Trophoblast cell (in vitro differentiated cells and primary cell): ENCODE results near the gene ARMH1.

Source experiments
- DNase-seq, 2 donors: peaks; one replicate each; pipeline ENCODE4 v3.0.0-alpha.2; 2016
- H2AFZ ChIP-seq: 2 replicates; pipeline ENCODE4 v1.6.1; 2013; ENCODE audit warnings: low read length, moderate library complexity, mild to moderate bottlenecking; ENCODE audit not compliant: insufficient read depth, poor library complexity
- H2AK5ac ChIP-seq: 2 replicates; pipeline ENCODE4 v1.6.1; 2013; ENCODE audit warnings: mild to moderate bottlenecking, low read length
- H2BK120ac ChIP-seq: 2 replicates; pipeline ENCODE4 v1.6.1; 2013; ENCODE audit warnings: low read length, mild to moderate bottlenecking, moderate library complexity; ENCODE audit not compliant: insufficient read depth, poor library complexity
- H2BK12ac ChIP-seq: 2 replicates; pipeline ENCODE4 v1.6.1; 2013; ENCODE audit warnings: mild to moderate bottlenecking, low read length, moderate library complexity
- H2BK5ac ChIP-seq: 2 replicates; pipeline ENCODE4 v1.6.1; 2013; ENCODE audit warnings: low read length, low read depth, moderate library complexity, mild to moderate bottlenecking; ENCODE audit not compliant: poor library complexity
- H3K14ac ChIP-seq: 2 replicates; pipeline ENCODE4 v1.6.1; 2013; ENCODE audit warnings: mild to moderate bottlenecking, low read length
- H3K18ac ChIP-seq: 2 replicates; pipeline ENCODE4 v1.6.1; 2013; ENCODE audit warnings: mild to moderate bottlenecking, low read length
- H3K23ac ChIP-seq: 2 replicates; pipeline ENCODE4 v1.6.1; 2013; ENCODE audit warnings: low read length
- H3K27ac ChIP-seq: 2 replicates; pipeline ENCODE4 v1.5.1; 2013; ENCODE audit warnings: low read depth, mild to moderate bottlenecking, inconsistent platforms, low read length, moderate library complexity
- H3K27me3 ChIP-seq: 2 replicates; pipeline ENCODE4 v1.6.1; 2013; ENCODE audit warnings: inconsistent platforms, mild to moderate bottlenecking, low read length, moderate library complexity; ENCODE audit not compliant: insufficient read depth
- H3K36me3 ChIP-seq, 2 experiments: 1 replicate in 1 of 2; 2 replicates in 1 of 2; pipeline ENCODE4 v1.6.1; 2013; ENCODE audit warnings: low read length in 2 of 2, mild to moderate bottlenecking in 2 of 2, moderate library complexity in 1 of 2; ENCODE audit not compliant: insufficient read depth in 2 of 2, control insufficient read depth in 1 of 2
- H3K4ac ChIP-seq: 2 replicates; pipeline ENCODE4 v1.6.1; 2013; ENCODE audit warnings: low read depth, mild to moderate bottlenecking, low read length, moderate library complexity
- H3K4me1 ChIP-seq, 2 experiments: 1 replicate in 1 of 2; 2 replicates in 1 of 2; pipeline ENCODE4 v1.6.1; 2013; ENCODE audit warnings: low read length in 2 of 2, mild to moderate bottlenecking in 2 of 2, moderate library complexity in 1 of 2; ENCODE audit not compliant: insufficient read depth in 2 of 2, control insufficient read depth in 1 of 2
- H3K4me2 ChIP-seq: 2 replicates; pipeline ENCODE4 v1.6.1; 2013; ENCODE audit warnings: inconsistent platforms, mild to moderate bottlenecking, low read length, moderate library complexity
- H3K4me3 ChIP-seq: 2 replicates; pipeline ENCODE4 v1.5.1; 2013; ENCODE audit warnings: mild to moderate bottlenecking, low read depth, low read length, inconsistent platforms
- H3K79me1 ChIP-seq: one replicate; pipeline ENCODE4 v1.6.1; 2013; ENCODE audit warnings: low read length
- H3K79me2 ChIP-seq: 2 replicates; pipeline ENCODE4 v1.6.1; 2013; ENCODE audit warnings: low read length, mild to moderate bottlenecking; ENCODE audit not compliant: control insufficient read depth, insufficient read depth, poor library complexity
- H3K9ac ChIP-seq: 2 replicates; pipeline ENCODE4 v1.6.1; 2013; ENCODE audit warnings: mild to moderate bottlenecking, low read length
- H3K9me3 ChIP-seq: 2 replicates; pipeline ENCODE4 v1.6.1; 2013; ENCODE audit warnings: low read depth, mild to moderate bottlenecking, control low read depth, inconsistent platforms, low read length; ENCODE audit not compliant: insufficient read depth
- H4K12ac ChIP-seq: 2 replicates; pipeline ENCODE4 v1.6.1; 2013; ENCODE audit warnings: low read depth, mild to moderate bottlenecking, low read length, moderate library complexity
- H4K8ac ChIP-seq: 2 replicates; pipeline ENCODE4 v1.6.1; 2013; ENCODE audit warnings: low read depth, mild to moderate bottlenecking, low read length, moderate library complexity
- H4K91ac ChIP-seq: one replicate; pipeline ENCODE4 v1.6.1; 2013; ENCODE audit warnings: low read depth, mild to moderate bottlenecking, low read length, moderate library complexity
- WGBS: extraction: QIAGEN DNeasy Blood & Tissue Kit; methylation state at CpG from one replicate; pipeline ENCODE4 v1.1.7; 2013; ENCODE audit warnings: missing lambda C conversion rate; ENCODE audit not compliant: insufficient read length, insufficient coverage; ENCODE audit errors: extremely low coverage; 5-methylcytosine and 5-hydroxymethylcytosine counted together

ARMH1 gene

GRCh38 chr1:44635439-44635838 lies 39.1 kb upstream of the ARMH1 start:
- H4K91ac ChIP-seq, result no peak overlapping the region
- no peak overlapping the region for H2BK120ac ChIP-seq
- no peak overlapping the region for H2BK12ac ChIP-seq
- H2AK5ac ChIP-seq, result no peak overlapping the region
- peaks cover 11% of the 10 kb centered on the region for H3K79me1 ChIP-seq
- no peak overlapping the region for H3K18ac ChIP-seq
- H3K27ac ChIP-seq, result no peak overlapping the region
- H3K23ac ChIP-seq, result no peak overlapping the region
- WGBS, result no CpG with 5 or more reads among the region's 9 CpGs
- no peak overlapping the region for H4K12ac ChIP-seq
- no peaks in the 10 kb centered on the region for H3K27me3 ChIP-seq
- H3K14ac ChIP-seq, result no peak overlapping the region
- no peaks in the 10 kb centered on the region for H3K9me3 ChIP-seq
- no peak for DNase-seq
- peaks cover 44 to 56% of the 10 kb centered on the region in 2 experiments for H3K36me3 ChIP-seq
- H2BK5ac ChIP-seq, result no peak overlapping the region
- H3K4ac ChIP-seq, result no peak overlapping the region
- no peak overlapping the region for H4K8ac ChIP-seq
- no peak overlapping the region for H2AFZ ChIP-seq
- H3K4me2 ChIP-seq, result no peak overlapping the region
- peaks cover 2% of the 10 kb centered on the region for H3K79me2 ChIP-seq
- H3K4me1 ChIP-seq, result peaks cover 0 to 8% of the 10 kb centered on the region in 2 experiments
- H3K4me3 ChIP-seq, result no peak overlapping the region
- H3K9ac ChIP-seq, result no peak overlapping the region

GRCh38 chr1:44636083-44636687 lies 38.3 kb upstream of the ARMH1 start:
- Histone ChIP-seq H4K91ac (no peak overlapping the region), H3K9me3 (no peaks in the 10 kb centered on the region), H3K27ac (no peak overlapping the region), H2BK5ac (no peak overlapping the region), H3K4me1 (peaks cover 0 to 8% of the 10 kb centered on the region in 2 experiments), H3K9ac (no peak overlapping the region), H3K36me3 (peaks cover 49 to 61% of the 10 kb centered on the region in 2 experiments), H3K4ac (no peak overlapping the region), H4K8ac (no peak overlapping the region), H3K27me3 (no peaks in the 10 kb centered on the region), H2BK120ac (no peak overlapping the region), H3K79me1 (peaks cover 11% of the 10 kb centered on the region), H2AFZ (no peak overlapping the region), H3K14ac (no peak overlapping the region), H2BK12ac (no peak overlapping the region), H4K12ac (no peak overlapping the region), H3K18ac (no peak overlapping the region), H3K23ac (no peak overlapping the region), H3K4me3 (no peak overlapping the region), H2AK5ac (no peak overlapping the region), H3K79me2 (peaks cover 2% of the 10 kb centered on the region), H3K4me2 (no peak overlapping the region)
- DNase-seq, result no peak
- no CpG with 5 or more reads among the region's 14 CpGs for WGBS

GRCh38 chr1:44636688-44637598 lies 37.6 kb upstream of the ARMH1 start:
- WGBS, result no CpG with 5 or more reads among the region's 13 CpGs

GRCh38 chr1:44637702-44638411 lies 36.7 kb upstream of the ARMH1 start:
- no peak overlapping the region for H2AK5ac ChIP-seq
- H3K9ac ChIP-seq, result no peak overlapping the region
- H4K12ac ChIP-seq, result no peak overlapping the region
- H3K79me1 ChIP-seq, result no peaks in the 10 kb centered on the region
- no CpG with 5 or more reads among the region's 27 CpGs for WGBS
- H2BK12ac ChIP-seq, result no peak overlapping the region
- no peak overlapping the region for H2BK5ac ChIP-seq
- H3K4me1 ChIP-seq, result peaks cover 0 to 2% of the 10 kb centered on the region in 2 experiments
- no peak overlapping the region for H4K91ac ChIP-seq
- H3K9me3 ChIP-seq, result no peaks in the 10 kb centered on the region
- peaks cover 57 to 77% of the 10 kb centered on the region in 2 experiments for H3K36me3 ChIP-seq
- H4K8ac ChIP-seq, result no peak overlapping the region
- H3K4me2 ChIP-seq, result no peak overlapping the region
- H2BK120ac ChIP-seq, result no peak overlapping the region
- H3K4me3 ChIP-seq, result no peak overlapping the region
- H3K27me3 ChIP-seq, result no peaks in the 10 kb centered on the region
- no peaks in the 10 kb centered on the region for H3K79me2 ChIP-seq
- H3K18ac ChIP-seq, result no peak overlapping the region
- no peak for DNase-seq
- no peak overlapping the region for H3K23ac ChIP-seq
- no peak overlapping the region for H3K4ac ChIP-seq
- H3K27ac ChIP-seq, result no peak overlapping the region
- no peak overlapping the region for H2AFZ ChIP-seq
- H3K14ac ChIP-seq, result no peak overlapping the region

More at GRCh38 chr1:44636688-44637598, 37.6 kb upstream of the ARMH1 start:
- Histone ChIP-seq H3K4ac (no peak overlapping the region), H2BK5ac (no peak overlapping the region), H2BK120ac (no peak overlapping the region), H3K14ac (no peak overlapping the region), H4K8ac (no peak overlapping the region), H3K4me1 (peaks cover 0 to 5% of the 10 kb centered on the region in 2 experiments), H3K18ac (no peak overlapping the region), H3K79me2 (no peaks in the 10 kb centered on the region), H3K27me3 (no peaks in the 10 kb centered on the region), H3K79me1 (peaks cover 4% of the 10 kb centered on the region), H3K23ac (no peak overlapping the region), H3K27ac (no peak overlapping the region), H4K12ac (no peak overlapping the region), H3K36me3 (peaks cover 56 to 68% of the 10 kb centered on the region in 2 experiments), H3K9me3 (no peaks in the 10 kb centered on the region), H4K91ac (no peak overlapping the region), H2AFZ (no peak overlapping the region), H2AK5ac (no peak overlapping the region), H3K4me2 (no peak overlapping the region), H3K9ac (no peak overlapping the region), H2BK12ac (no peak overlapping the region), H3K4me3 (no peak overlapping the region)
- no peak for DNase-seq
